ENCODE data around the gene DCP1B.

The DCP1B gene

GRCh38 chr12:2016862-2017545 lies 12.7 kb upstream of the DCP1B start:
- peaks cover under 1% of the 10 kb centered on the region for H3K27me3 ChIP-seq (replicated peaks)
- no peak for TF ChIP-seq CTCF (IDR thresholded peaks at IDR 0.05; ENCODE audit: low read depth, low read length, missing control alignments)
- no peak overlapping the region for H3K27ac ChIP-seq
- H3K4me3 ChIP-seq (ENCODE audit: low read depth, low read length) = no peak overlapping the region
- DNase-seq = no peak
- H3K36me3 ChIP-seq (replicated peaks) = no peaks in the 10 kb centered on the region
- in situ Hi-C loops (cut with HindIII; ENCODE audit: low pct_ligation_motif_present, low sequenced_read_pairs) = no loop called here

GRCh38 chr12:2014231-2014630 lies 10.0 kb upstream of the DCP1B start:
- H3K27me3 ChIP-seq (replicated peaks) = no peaks in the 10 kb centered on the region
- no peak overlapping the region for H3K4me3 ChIP-seq (ENCODE audit: low read depth, low read length)
- H3K27ac ChIP-seq = no peak overlapping the region
- no peak for DNase-seq
- no peaks in the 10 kb centered on the region for H3K36me3 ChIP-seq (replicated peaks)
- in situ Hi-C loops (cut with HindIII; ENCODE audit: low pct_ligation_motif_present, low sequenced_read_pairs) = no loop called here
- no peak for TF ChIP-seq CTCF (IDR thresholded peaks at IDR 0.05; ENCODE audit: low read depth, low read length, missing control alignments)

- Histone ChIP-seq H3K4me3 (ENCODE audit: low read depth, low read length) (no peak overlapping the region), H3K27me3 (replicated peaks) (no peaks in the 10 kb centered on the region), H3K36me3 (replicated peaks) (no peaks in the 10 kb centered on the region), H3K27ac (no peak overlapping the region)
- in situ Hi-C loops (cut with HindIII; ENCODE audit: low pct_ligation_motif_present, low sequenced_read_pairs) = no loop called here
- DNase-seq = no peak
- no peak for TF ChIP-seq CTCF (IDR thresholded peaks at IDR 0.05; ENCODE audit: low read depth, low read length, missing control alignments)
Observed at GRCh38 chr12:2013527-2014223, 9.4 kb upstream of the DCP1B start.

GRCh38 chr12:2013086-2013485 lies 8.8 kb upstream of the DCP1B start:
- H3K36me3 ChIP-seq (replicated peaks) = no peaks in the 10 kb centered on the region
- in situ Hi-C loops (cut with HindIII; ENCODE audit: low pct_ligation_motif_present, low sequenced_read_pairs) = no loop called here
- DNase-seq = no peak
- no peak overlapping the region for H3K4me3 ChIP-seq (ENCODE audit: low read depth, low read length)
- H3K27ac ChIP-seq = no peak overlapping the region
- H3K27me3 ChIP-seq (replicated peaks) = no peaks in the 10 kb centered on the region
- TF ChIP-seq CTCF (IDR thresholded peaks at IDR 0.05; ENCODE audit: low read depth, low read length, missing control alignments) = no peak

- in situ Hi-C loops (cut with HindIII; ENCODE audit: low pct_ligation_motif_present, low sequenced_read_pairs) = no loop called here
- no peak for TF ChIP-seq CTCF (IDR thresholded peaks at IDR 0.05; ENCODE audit: low read depth, low read length, missing control alignments)
- Histone ChIP-seq H3K4me3 (ENCODE audit: low read depth, low read length) (no peak overlapping the region), H3K27me3 (replicated peaks) (no peaks in the 10 kb centered on the region), H3K36me3 (replicated peaks) (no peaks in the 10 kb centered on the region), H3K27ac (no peak overlapping the region)
- no peak for DNase-seq
Observed at GRCh38 chr12:2011643-2012607, 7.7 kb upstream of the DCP1B start.
